ENCODE data around the gene VAV2. TPM values are rescaled to one million over a fixed set of nuclear protein-coding genes. Genes with fewer than 3 reads are reported as not detected.
A peak's percentile ranks its signal among the peaks of the same experiment; 100 is the strongest.

VAV2 gene
- total RNA-seq, 2 experiments from 2014 or later = 11.0 to 27.8 TPM

- H4K20me1 ChIP-seq (ENCODE audit: insufficient read depth, low read length) = no peaks in the 10 kb centered on the region
- H3K4me1 ChIP-seq (ENCODE audit: insufficient read depth, low read length, poor library complexity, severe bottlenecking) = peaks cover 69% of the 10 kb centered on the region
- CTCF ChIA-PET (ENCODE audit: unreplicated experiment) = interaction anchor here (0.6 to 1.3 kb wide), 4 partner anchors 12 to 171 kb away, joined by 3 to 4 read pairs (median 3); no protein-coding TSS in a partner anchor
- intact Hi-C loops (cut with micrococcal nuclease; ENCODE audit: unreplicated experiment) = loop anchor here (1.0 kb wide), 1 partner anchor 36 kb away; the partner anchor contains the start of gene VAV2
- H3K9me3 ChIP-seq (ENCODE audit: low read length) = no peaks in the 10 kb centered on the region
- POLR2A ChIA-PET = interaction anchor here (0.8 to 3.9 kb wide), 7 partner anchors 11 to 975 kb away, joined by 3 to 46 read pairs (median 3); no protein-coding TSS in a partner anchor
- no peaks in the 10 kb centered on the region for H3K9me2 ChIP-seq (ENCODE audit: insufficient read depth, low read length)
- peak overlapping the region; percentile 94 for H3K4me2 ChIP-seq (ENCODE audit: low read length)
- DNase-seq (ENCODE audit: low spot score) = peak; percentile 90
- TF ChIP-seq EZH2phosphoT487 (IDR thresholded peaks at IDR 0.05; ENCODE audit: borderline replicate concordance, low read depth, low read length) (no peak), CTCF (conservative IDR thresholded peaks at IDR 0.05; ENCODE audit: low read length) (0 out of 2 replicates have a peak, but pooled peaks have one; percentile 16)
- no peaks in the 10 kb centered on the region for H3K36me3 ChIP-seq (ENCODE audit: insufficient read depth, low read length)
- peak overlapping the region; percentile 64 for H3K4me3 ChIP-seq (ENCODE audit: low read depth, low read length, poor library complexity, severe bottlenecking)
- H3K27ac ChIP-seq (ENCODE audit: low read depth, low read length, poor library complexity, severe bottlenecking) = peak overlapping the region; percentile 93
- H3K79me2 ChIP-seq (ENCODE audit: insufficient read depth, low read depth, low read length) = peaks cover 25% of the 10 kb centered on the region; the same call in 1 of the 2 replicates
- no peak overlapping the region for H2AFZ ChIP-seq (ENCODE audit: low read length)
- BruUV-seq (replicated peaks) = no TSS peak
These were observed 36.2 kb downstream of the VAV2 start for GRCh38 chr9:133955821-133956411.

DNA sequence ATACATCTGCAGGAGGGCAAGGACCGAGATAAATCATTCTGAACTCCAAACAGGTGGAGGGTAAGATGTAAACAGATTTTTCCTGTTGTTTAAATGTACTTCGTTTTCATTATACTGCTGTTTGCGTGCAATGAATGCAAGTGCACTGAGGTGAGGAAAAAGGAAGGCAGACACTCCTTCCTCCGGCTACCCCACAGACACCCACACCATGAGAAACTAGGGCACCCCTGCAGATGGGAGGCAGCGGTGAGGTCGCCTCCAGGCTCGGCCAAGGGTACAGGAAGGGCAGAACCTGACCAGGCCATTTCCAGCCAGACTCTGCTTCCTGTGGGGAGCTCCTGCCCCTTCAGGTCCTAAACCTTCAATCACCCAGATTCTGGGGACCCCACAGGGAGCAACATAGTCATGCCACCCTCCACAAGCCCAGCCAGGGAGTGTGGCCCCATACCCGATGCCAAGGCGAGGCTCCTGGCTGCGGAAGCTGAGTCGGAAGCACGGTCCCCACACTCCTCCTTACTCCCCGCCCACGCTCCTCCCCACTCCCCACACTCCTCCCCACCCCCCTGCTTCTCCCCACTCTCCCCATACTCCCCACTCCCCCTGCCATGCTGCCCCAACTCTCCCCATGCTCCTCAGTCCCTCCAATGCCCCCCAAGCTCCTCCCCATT is 37.1 kb downstream of the VAV2 start:
- peaks cover 61% of the 10 kb centered on the region for H3K4me1 ChIP-seq (ENCODE audit: insufficient read depth, low read length, poor library complexity, severe bottlenecking)
- peaks cover 16% of the 10 kb centered on the region; the same call in 1 of the 2 replicates for H3K79me2 ChIP-seq (ENCODE audit: insufficient read depth, low read depth, low read length)
- H3K36me3 ChIP-seq (ENCODE audit: insufficient read depth, low read length) = no peaks in the 10 kb centered on the region
- TF ChIP-seq EZH2phosphoT487 (IDR thresholded peaks at IDR 0.05; ENCODE audit: borderline replicate concordance, low read depth, low read length) (no peak), CTCF (conservative IDR thresholded peaks at IDR 0.05; ENCODE audit: low read length) (no peak)
- peak overlapping the region; percentile 93 for H3K27ac ChIP-seq (ENCODE audit: low read depth, low read length, poor library complexity, severe bottlenecking)
- H4K20me1 ChIP-seq (ENCODE audit: insufficient read depth, low read length) = no peaks in the 10 kb centered on the region
- H3K9me3 ChIP-seq (ENCODE audit: low read length) = no peaks in the 10 kb centered on the region
- peak overlapping the region; percentile 2; the same call in 1 of the 2 replicates for H2AFZ ChIP-seq (ENCODE audit: low read length)
- H3K4me3 ChIP-seq (ENCODE audit: low read depth, low read length, poor library complexity, severe bottlenecking) = peak overlapping the region; percentile 46
- peak overlapping the region; percentile 69 for H3K4me2 ChIP-seq (ENCODE audit: low read length)
- intact Hi-C loops (cut with micrococcal nuclease; ENCODE audit: unreplicated experiment) = loop anchor here (1.0 kb wide), 2 partner anchors 9 to 37 kb away; partner anchors contain the start of gene VAV2
- peak; percentile 63 for DNase-seq (ENCODE audit: low spot score)
- ChIA-PET CTCF (ENCODE audit: unreplicated experiment) (interaction anchor here (0.7 to 1.3 kb wide), 3 partner anchors 9 to 170 kb away, joined by 3 to 5 read pairs (median 3); no protein-coding TSS in a partner anchor), POLR2A (interaction anchor here (1.0 to 3.9 kb wide), 4 partner anchors 10 to 39 kb away, joined by 3 to 46 read pairs (median 9); no protein-coding TSS in a partner anchor)
- no peaks in the 10 kb centered on the region for H3K9me2 ChIP-seq (ENCODE audit: insufficient read depth, low read length)
- BruUV-seq (replicated peaks) = no TSS peak
